Right renal cortex interstitium (tissue), 3 donors: ENCODE measurements around the gene TMEM63B. TPM values are rescaled to one million over a fixed set of nuclear protein-coding genes. Genes with fewer than 3 reads are reported as not detected.
"Not testable (repeated sequence)": the region's sequence is repeated elsewhere in the genome, so short reads cannot be mapped to it uniquely, and the experiment has no call there.

Experiments used
- DNase-seq, 3 donors: peaks; one replicate each; pipeline ENCODE4 v3.0.0-alpha.2; 2013; ENCODE audit warnings: low read depth in 3 of 3, low spot score in 2 of 3
- polyA plus RNA-seq, 3 donors: library from polyadenylated mRNA; unstranded; fragments of 120-200 nt; gene quantifications; one replicate each; pipeline ENCODE4 v1.2.1, GENCODE V29; 2013; ENCODE audit not compliant: insufficient read length in 3 of 3

Gene TMEM63B
- polyA plus RNA-seq, 3 donors, result 33.3 to 38.5 (median 34.3) TPM

DNA sequence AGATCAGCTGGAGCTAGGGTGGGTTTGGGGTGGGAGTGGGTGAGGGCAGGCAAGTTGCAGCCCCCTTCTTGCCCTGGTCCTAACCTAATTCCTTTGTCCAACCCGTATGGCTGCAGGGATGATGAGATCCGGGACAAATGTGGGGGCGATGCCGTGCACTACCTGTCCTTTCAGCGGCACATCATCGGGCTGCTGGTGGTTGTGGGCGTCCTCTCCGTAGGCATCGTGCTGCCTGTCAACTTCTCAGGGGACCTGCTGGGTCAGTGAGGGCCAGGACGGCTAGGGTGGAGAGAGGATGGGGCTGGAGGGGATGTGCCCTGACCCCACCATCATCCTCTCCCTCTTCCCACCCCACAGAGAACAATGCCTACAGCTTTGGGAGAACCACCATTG is 12.0 kb downstream of the TMEM63B start:
- DNase-seq, result no peak

DNA sequence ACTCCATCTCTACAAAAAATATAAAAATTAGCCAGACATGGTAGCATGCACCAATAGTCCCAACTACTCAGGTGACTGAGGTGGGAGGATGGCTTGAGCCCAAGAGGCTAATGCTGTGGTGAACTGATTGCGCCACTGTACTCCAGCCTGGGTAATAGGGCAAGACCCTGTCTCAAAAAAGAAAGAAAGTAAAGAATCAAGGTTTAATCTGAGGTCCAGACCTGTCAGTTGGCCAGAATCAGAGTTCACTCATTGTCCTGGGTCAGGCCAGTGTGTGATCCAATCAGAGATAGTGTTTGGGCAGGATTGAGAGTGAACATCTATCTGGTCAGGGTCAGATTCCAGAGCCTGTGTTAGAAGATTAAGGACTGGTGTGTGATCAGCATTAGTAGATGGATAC is 15.5 kb downstream of the TMEM63B start:
- no peak for DNase-seq

DNA sequence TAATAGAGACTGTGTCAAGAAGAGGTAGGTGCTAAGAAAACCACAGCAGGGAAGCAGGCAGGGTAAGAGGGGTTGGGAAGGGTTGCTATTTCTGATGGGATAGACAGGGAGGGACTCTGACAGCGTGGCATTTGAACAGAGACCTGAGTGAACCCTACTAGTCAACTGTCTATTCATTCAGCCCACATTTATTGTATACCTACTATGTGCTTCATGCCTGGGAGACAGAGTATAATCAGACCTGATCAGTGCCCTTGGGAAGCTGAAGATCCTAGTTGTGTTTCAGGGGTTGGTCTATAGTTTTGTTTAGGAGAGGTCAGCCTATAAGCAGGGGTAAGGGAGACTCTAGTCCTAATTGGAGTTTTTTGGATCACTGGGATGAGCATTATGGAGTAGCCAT is 16.4 kb downstream of the TMEM63B start:
- DNase-seq, result no peak

DNA sequence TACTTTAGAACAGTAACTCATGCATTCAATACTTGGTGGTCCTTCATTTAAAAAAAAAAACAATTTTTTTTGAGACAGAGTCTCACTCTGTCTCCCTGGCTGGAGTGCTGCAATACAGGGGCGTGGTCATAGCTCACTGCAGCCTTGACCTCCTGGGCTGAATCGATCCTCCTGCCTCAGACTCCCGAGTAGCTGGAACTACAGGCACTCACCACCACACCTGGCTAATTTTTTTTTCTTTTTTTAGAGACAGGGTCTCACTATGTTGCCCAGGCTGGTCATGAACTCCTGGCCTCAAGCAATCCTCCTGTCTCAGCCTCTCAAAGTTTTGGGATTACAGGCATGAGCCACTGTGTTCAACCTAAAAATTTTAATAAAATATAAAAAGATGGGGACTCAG is 17.2 kb downstream of the TMEM63B start:
- not testable (repeated sequence) for DNase-seq

DNA sequence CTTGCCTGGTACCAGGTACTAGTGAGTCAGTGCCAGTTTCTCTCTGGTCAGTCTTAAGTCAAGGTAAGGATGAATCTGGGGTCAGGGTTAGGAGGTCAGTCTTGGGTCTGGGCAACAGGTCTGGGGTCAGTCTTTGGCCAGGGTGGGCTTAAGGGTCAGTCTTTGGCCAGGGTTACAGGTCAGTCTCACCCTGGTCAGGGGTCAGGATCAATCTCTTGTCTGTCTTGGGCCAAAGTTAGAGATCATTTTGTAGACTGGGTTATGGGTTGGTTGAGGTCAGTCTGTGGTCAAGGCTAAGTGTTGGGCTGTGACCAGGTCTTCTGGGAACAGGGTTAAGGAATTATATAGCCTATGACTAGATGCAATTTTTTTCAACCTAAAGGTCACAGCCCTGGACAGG is 18.5 kb downstream of the TMEM63B start:
- DNase-seq, result no peak

DNA sequence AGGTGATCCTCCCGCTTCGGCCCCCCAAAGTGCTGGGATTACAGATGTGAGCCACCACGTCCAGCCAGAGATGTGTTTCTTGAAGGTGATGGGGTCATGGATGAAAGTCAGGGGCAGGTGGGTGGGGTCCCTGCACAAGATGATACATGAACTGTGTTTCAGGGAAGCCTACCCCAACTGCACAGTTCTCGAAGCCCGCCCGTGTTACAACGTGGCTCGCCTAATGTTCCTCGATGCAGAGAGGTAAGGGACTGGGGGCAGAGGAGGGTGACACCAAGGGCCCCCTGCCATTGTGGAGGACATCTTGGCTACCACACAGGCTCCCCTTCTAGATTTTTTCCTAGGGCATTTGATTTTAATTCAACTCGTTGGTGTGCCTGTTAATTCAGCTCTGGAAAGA is 19.3 kb downstream of the TMEM63B start:
- DNase-seq, result no peak

DNA sequence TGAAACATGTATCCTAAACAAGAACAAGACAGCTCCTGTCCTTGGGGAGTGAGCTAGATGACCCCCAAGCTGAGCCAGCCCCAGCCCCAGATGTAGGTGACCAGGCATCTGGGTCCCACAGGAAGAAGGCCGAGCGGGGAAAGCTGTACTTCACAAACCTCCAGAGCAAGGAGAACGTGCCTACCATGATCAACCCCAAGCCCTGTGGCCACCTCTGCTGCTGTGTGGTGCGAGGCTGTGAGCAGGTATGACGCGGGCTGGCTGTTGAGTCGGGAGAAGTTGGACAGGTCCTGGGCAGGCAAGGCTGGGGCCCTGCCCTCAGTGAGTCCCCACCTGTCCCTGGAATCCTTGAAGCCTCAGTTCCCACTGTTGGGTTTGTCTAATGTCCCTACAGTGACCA is 19.9 kb downstream of the TMEM63B start:
- no peak for DNase-seq

DNA sequence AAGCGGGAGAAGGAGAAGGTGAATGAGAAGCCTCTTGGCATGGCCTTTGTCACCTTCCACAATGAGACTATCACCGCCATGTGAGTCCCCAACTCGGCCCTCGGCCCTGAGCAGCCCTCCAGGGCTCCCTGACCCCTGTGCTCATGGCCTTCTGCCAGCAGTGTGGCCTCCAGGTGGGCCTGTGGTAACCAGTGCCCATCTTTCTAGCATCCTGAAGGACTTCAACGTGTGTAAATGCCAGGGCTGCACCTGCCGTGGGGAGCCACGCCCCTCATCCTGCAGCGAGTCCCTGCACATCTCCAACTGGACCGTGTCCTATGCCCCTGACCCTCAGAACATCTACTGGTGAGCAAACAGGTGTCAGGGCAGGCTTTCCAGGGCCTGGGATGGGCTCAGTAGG is 21.0 kb downstream of the TMEM63B start:
- no peak for DNase-seq

DNA sequence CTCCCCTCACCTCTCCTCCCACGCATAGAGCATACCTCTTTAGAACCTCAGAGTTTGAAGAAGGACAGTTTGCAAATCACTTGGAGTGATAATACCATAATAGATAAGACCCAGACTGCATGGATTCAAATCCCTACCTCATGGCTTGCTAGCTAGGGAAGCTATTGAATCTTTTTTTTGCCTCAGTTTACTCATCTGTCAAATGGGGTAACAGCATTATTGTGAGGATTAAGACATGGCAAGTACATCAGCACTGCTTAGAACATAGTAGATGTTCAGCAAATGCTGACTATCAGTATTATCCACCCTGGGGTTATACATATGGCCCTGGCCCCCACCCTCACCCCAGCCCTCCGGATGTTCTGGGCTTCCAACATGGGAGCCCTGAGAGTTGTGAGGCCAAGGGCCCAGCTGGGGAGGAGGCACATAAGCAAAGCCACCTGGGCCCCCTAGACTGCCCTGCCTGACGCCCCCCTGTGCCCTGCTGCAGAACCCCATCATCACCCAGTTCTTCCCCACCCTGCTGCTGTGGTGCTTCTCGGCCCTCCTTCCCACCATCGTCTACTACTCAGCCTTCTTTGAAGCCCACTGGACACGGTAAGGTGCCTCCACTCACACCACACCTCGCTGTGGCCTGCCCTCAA is 22.1 kb downstream of the TMEM63B start:
- no peak for DNase-seq

DNA sequence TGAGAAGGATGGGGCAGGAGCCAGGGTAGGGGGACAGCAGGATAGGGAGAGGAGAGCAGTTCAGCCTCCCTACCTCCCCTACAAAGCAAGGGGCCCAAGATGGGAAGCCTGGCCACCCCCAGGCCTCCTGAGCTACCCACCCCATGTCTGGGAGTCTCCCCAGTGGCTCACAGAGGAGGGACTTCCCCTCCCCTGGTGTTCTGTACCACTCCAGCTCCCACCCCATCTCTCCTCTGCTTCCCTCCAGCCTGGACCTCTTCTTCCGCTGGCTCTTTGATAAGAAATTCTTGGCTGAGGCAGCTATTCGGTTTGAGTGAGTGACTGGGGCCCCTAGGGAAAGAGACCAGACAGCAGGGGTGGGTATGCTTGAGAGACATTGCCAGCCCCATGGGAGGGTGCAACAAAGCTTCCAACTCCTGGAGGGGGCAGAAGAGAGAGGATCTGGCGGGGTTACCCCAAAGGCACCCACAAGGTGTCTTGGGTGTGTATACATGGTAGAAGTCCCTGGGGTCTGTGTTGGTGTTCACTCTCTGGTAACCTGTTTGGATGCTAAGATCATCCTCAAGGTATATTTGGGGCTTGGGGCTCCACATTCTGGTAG is 23.1 kb downstream of the TMEM63B start:
- DNase-seq, result no peak

DNA sequence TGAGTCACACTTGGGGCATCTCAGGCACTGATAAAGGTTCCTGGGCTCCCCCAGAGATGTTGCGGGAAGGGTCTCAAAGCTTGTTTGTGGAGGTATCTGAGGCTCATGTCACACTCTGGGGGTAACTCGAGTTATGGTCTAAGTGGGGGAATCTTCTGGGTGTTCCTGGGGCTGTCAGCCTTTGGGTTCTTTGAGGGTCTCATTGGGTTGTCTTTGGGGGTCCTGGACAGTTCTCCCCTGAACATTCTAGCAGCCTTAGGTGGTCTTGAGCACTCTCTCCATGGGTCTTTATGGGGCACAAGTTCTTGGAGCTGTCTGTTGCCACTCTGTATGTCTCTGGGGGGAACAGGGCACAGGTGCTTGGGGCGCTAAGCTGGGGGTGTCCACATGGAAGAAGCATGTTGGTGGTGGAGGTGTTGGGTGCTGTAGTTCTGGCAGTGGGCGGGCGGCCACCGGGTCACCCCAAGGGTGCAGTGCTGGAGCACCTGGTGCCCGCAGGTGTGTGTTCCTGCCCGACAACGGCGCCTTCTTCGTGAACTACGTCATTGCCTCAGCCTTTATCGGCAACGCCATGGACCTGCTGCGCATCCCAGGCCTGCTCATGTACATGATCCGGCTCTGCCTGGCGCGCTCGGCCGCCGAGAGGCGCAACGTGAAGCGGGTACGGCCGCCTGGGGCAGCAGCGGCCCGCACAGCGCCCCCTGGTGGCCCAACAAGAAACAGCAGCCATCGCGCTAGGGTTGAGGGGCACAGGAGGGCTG is 24.2 kb downstream of the TMEM63B start:
- DNase-seq, result no peak

DNA sequence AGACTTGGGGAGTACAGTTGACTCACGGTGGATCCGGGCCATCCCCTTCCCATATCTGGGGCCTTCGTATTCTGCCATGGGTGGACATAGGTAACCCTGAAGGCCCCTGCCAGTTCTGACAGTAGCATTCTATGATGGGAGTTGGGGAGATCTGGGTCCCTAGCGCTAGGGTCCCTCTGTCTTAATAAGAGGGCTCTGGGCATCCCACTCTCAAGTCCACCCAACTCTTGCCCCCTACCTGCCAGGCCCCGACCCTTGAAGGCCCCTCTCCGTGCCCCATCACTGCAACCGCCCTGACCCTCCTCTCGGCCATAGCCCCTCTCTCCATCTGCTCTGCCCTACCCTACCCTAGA is 24.7 kb downstream of the TMEM63B start:
- DNase-seq, result no peak

DNA sequence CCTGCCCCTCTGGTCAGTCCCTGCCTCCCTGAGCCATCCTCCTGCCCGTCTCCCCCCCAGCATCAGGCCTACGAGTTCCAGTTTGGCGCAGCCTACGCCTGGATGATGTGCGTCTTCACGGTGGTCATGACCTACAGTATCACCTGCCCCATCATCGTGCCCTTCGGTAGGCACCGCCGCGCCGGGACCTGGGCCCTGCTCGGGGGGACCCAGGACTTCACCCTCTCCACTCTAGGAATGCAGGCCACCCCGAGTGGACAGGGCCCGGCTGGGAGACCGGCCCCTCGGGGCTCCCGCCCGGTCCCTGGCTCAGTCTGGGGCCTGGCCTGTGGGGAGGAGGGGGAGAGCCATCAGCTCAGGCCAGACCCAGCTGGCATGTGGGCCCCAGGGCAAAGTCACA is 25.2 kb downstream of the TMEM63B start:
- no peak for DNase-seq

DNA sequence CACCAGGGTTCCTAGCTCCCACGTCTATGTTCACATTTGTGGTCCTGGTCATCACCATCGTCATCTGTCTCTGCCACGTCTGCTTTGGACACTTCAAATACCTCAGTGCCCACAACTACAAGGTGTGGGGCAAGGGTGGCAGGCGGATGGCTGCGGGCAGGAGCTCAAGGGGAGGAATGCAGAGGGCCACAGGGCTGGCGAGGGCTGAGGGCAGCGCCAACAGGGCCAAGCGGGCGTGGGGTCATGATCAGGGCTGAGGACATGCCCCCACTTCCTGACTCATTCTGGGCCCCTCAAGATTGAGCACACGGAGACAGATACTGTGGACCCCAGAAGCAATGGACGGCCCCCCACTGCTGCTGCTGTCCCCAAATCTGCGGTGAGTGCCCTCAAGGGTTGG is 26.7 kb downstream of the TMEM63B start:
- no peak for DNase-seq

DNA sequence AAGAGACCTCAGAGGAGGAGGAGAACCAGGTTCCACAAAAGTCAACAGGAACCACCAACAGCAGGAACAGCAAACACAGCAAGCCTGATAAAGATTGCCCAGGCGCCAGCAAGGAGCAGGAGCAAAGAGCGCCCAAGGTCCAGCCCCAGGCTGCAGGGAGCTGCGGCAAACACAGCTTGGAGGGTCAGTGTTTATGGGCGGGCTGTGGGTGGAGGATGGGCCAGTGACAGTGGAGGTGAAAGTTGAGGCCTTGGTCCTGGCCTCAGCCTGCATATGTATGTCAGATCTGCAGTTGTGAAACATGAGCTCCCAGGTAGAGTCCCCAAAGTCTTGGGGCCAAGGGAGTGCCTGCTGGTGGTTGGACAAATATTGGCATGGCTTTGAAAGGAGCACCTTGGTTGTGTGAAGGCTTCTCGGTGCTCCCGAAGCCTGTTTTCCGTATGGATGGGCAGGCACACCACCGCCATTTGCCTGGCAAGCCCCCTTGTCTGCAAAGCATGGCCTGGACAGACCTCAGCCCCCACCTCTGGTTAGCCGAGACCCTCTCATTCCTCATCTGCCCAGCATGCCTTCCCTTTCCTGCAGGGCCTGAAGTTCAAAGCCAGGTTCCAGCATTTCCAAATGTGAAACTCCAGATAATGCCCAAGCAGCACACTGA is 29.3 kb downstream of the TMEM63B start:
- DNase-seq, result no peak

DNA sequence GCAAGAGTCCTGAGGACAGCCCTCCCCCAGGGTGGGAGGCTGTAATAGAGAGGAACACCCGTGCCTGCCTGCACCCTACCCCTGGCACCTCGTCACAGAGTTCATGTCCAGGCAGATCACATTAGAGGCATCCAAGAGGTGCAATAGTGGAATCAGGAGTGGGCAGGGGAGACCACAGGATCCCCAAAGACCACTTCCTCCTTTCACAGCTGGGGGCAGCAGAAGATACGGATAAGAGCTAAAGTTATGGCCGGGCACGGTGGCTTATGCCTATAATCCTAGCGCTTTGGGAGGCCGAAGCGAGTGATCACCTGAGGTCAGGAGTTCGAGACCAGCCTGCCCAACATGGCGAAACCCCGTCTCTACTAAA is 29.8 kb downstream of the TMEM63B start:
- no peak for DNase-seq

DNA sequence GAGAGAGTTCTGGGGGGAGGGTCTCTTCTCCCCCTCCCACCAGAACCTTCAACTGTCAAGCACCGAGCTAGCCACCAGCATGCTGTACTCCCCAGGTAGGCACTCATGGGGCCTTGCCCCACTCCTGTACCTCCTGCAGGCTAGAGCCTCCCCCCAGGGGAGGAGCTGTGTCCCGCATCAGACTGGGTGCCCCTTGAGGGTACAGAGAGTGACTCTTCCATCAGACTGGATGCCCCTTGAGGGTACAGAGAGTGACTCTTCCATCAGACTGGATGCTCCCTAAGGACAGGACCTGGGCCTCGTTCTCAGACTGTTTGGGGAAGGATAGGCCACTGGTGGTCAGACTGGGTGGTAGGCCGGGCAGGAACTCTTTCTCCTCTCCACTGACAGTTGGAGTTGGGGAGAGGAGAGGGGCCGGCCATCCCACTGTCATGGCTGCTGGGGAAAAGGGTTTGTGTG is 31.4 kb downstream of the TMEM63B start, which contains the start of gene CAPN11:
TSS of gene CAPN11 (plus strand) at position 51 of the 459 bp plus-strand sequence. CDS start at position 80, 29 bp downstream.
- DNase-seq, result no peak

DNA sequence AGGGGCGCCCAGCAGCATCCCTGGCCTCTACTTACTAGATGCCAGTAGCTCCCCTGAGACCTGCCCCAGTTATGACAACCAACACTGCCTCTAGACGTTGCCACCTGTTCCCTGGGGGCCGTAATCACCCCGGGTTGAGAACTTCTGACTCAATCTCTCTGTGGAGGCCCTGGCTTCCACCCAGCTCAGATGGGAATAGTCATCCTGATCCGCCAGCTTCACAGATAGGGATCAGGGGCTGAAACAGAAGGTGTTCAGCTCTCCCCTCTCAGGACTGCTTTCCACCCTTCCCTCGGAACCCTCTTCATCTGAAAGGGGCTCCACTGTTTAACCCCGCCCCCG is 34.6 kb downstream of the TMEM63B start:
- no peak for DNase-seq

DNA sequence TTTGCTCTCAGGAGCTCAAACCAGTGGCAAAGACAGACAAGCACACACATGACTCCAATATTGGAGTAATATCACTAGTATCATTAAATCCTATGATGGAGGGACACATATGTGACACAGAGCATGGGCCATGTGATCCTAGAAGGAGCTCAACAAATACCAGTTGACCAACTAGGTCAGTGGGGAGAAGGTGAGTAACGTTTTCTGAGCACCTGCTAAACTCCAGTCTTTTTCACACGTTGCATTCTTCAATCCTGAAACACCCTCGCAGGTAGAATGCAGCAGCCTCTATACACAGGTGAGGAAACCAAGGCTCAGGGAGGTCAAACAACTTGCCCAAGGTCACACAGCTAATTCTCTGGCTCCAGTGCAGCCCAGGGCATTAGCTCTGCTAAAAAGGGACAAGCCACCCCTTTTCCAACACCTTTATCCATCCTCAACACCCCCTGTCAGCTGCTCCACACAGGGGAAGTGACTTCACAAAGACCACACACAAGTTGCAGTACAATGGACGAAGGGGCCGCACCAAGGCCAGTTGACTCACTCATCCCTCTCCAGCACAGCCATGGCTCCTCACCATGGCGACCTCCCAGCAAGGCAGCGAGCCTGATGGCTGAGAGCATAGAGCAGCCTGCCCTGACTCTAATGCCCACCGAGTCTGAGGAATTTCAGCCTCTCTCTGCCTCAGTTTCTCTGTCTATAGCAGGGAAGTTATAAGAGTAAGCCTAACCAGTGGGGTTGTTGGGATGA is 35.7 kb downstream of the TMEM63B start:
- no peak for DNase-seq

DNA sequence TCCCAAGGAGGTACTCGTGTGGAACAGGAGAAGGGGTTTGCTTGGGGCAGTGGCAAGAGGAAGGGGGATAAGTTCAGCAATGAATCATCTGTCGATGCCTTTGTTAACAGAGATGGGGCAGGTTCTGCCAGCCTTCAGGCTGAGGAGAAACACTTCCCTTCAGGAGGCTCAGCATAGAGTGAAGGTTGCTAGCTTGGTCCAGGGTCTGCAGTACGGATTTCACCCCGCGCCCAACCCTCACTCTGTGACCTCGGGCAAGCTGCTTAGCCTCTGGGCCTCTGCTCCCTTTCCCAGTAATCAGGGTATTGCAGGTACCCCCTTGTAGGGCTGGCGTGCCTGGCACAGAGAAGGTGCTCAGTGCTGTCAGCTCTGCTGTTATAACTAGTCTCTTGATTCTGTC is 38.8 kb downstream of the TMEM63B start:
- no peak for DNase-seq

DNA sequence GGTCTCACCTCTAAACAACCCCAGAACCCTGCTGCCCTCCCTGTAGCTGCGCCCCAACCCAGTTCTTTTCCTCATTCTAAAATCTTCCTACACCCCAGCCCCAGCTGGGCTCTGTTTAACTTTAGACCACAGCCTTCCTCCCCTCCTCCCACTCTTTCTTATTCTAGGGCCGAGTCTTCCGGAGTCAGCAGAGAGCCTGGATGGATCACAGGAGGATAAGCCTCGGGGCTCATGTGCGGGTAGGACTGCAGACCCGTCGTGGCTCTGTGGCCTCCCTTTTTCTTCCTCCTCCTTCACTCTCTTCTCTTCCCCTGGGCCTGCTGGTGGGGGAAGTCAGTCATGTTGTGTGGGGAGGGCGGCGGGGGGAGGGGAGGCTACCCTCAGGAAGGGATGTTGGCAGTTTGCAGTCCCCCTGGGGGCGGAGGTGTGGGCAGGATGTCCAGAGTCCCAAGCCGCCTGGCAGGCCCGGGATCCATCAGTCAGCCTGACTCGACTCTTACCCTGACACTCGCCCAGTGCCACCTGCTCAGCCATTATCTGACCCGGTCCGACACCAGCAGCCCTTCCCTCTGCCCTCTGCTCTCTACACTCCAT is 39.3 kb downstream of the TMEM63B start:
- DNase-seq, result no peak
